Astrocyte of the cerebellum (primary cell): Measurements from ENCODE around the gene MEG3.

Experiments used
- DNase-seq: peaks from one replicate; pipeline ENCODE4 v3.0.0-alpha.2; 2011; ENCODE audit warnings: low read depth
- H3K4me3 ChIP-seq: 2 replicates; pipeline ENCODE4 v1.5.1; 2011; ENCODE audit warnings: mild to moderate bottlenecking, low read depth, low read length, moderate library complexity
- in situ Hi-C: cut with HindIII; loops from 2 replicates; pipeline ENCODE4 v1.10.0; 2017; ENCODE audit warnings: low sequenced_read_pairs
- TF ChIP-seq, protein P1 (sequence below): IDR thresholded peaks from 2 replicates; pipeline ENCODE4 v1.5.1; 2012; ENCODE audit warnings: low read length, low read depth, moderate library complexity, mild to moderate bottlenecking; ENCODE audit errors: missing control alignments

Gene MEG3

DNA sequence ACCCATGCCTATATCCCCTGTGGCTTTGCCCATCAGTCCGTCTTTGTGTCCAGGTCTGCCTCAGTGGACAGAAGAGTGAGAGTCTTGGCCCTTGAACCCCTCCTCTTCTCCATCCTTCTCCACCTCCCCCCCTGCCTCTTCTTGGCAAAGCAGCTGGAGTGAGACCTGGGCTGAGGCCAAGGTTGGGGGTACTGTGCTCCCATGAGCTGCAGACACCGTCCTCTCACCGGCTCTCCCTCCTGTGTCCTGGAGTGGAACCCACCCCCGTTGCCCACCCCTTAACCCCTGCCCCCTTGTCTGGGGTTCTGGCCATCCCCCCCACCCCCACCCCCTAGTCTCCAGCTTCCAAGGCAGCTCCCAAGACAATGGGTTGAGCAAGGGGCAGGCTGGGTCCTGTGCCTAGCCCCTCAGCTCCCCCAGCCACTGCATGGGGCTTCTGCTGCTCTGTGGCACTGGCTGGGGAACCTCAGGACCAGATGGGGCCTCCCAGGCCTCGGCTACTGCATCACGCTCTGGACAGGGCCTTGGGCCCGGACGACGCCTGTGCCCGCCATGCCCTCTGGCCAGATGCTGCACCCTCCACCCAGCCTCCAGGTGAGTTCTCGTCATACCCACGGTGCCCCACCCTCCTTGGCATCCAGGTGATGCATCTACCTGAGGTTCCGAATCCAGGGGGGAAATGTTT is 41.9 kb downstream of the MEG3 start:
- DNase-seq = no peak
- no peak overlapping the region for H3K4me3 ChIP-seq
- TF ChIP-seq, protein P1, sequence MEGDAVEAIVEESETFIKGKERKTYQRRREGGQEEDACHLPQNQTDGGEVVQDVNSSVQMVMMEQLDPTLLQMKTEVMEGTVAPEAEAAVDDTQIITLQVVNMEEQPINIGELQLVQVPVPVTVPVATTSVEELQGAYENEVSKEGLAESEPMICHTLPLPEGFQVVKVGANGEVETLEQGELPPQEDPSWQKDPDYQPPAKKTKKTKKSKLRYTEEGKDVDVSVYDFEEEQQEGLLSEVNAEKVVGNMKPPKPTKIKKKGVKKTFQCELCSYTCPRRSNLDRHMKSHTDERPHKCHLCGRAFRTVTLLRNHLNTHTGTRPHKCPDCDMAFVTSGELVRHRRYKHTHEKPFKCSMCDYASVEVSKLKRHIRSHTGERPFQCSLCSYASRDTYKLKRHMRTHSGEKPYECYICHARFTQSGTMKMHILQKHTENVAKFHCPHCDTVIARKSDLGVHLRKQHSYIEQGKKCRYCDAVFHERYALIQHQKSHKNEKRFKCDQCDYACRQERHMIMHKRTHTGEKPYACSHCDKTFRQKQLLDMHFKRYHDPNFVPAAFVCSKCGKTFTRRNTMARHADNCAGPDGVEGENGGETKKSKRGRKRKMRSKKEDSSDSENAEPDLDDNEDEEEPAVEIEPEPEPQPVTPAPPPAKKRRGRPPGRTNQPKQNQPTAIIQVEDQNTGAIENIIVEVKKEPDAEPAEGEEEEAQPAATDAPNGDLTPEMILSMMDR = no peak
- in situ Hi-C loops = no loop called here

DNA sequence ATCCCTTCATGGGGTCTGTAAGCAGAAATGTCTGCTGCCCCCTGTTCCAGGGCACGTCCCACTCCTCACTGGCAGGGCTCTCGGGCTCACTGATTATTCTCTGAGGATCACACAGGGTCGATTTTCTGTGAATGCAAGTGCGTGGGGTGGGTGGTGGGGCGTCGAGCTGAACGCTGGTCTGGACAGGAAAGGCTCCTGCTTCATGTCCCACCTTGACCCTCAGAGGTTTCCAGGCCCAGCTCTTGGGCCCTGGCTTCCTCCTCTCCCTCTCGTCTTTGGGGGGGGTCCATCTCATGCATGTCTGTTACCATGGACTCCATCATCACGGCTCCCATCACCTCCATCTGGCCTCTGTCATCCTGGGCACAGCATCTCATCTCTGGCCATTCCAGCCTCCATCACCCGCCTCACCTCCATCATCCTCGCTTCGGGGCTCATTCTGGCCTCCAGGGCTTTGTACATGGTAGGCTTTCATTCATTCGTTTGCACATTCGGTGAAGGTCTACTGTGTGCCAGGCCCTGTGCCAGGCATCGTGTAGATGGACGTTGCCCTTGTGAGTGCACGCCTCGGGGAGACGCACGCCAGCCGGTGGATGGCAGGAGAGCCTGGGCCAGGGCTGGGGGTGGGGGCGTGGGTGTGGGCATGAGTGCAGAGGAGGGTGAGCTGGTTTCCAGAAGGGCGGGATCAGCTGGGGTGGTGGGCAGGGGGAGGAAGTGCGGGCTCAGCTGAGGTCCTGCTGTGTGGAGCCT is 42.9 kb downstream of the MEG3 start:
- in situ Hi-C loops = no loop called here
- H3K4me3 ChIP-seq = no peak overlapping the region
- TF ChIP-seq, protein P1 = no peak
- no peak for DNase-seq

- DNase-seq = no peak
- in situ Hi-C loops = no loop called here
- H3K4me3 ChIP-seq = no peak overlapping the region
- TF ChIP-seq, protein P1 = no peak
Measured at GRCh38 chr14:100871234-100872186, 45.6 kb downstream of the MEG3 start.

- H3K4me3 ChIP-seq = no peak overlapping the region
- DNase-seq = no peak
- TF ChIP-seq, protein P1 = no peak
- in situ Hi-C loops = no loop called here
Measured at GRCh38 chr14:100872259-100873095, 46.6 kb downstream of the MEG3 start.

DNA sequence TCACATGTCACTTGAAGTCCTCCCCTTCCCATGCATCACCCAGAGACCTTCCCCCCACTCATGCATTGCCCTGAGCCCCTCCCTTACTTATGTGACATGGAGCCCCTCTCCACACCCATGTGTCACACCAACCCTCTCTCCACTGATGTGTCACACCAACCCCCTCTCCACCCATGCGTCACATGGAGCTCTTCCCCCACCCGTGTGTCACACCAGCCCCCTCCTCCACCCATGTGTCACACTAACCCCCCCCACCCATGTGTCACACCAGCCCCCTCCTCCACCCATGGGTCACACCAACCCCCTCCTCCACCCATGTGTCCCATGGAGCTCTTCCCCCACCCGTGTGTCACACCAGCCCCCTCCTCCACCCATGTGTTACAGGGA is 47.2 kb downstream of the MEG3 start:
- in situ Hi-C loops = no loop called here
- TF ChIP-seq, protein P1 = no peak
- H3K4me3 ChIP-seq = no peak overlapping the region
- DNase-seq = no peak

- H3K4me3 ChIP-seq = no peak overlapping the region
- in situ Hi-C loops = no loop called here
- no peak for DNase-seq
- TF ChIP-seq, protein P1 = no peak
Measured at GRCh38 chr14:100874051-100874410, 48.1 kb downstream of the MEG3 start.
